Activated T-cell treated with anti-CD3 and anti-CD28 coated beads, Interleukin-2, amount 50 U/mL, for 4 hours (primary cell): ENCODE measurements around the gene KCNJ6. TPM values are rescaled to one million over a fixed set of nuclear protein-coding genes. Genes with fewer than 3 reads are reported as not detected.
"Not testable (repeated sequence)": the region's sequence is repeated elsewhere in the genome, so short reads cannot be mapped to it uniquely, and the experiment has no call there.

Source experiments
- ATAC-seq, 2 donors: fragments of 200-7000 bp; cut with Tn5 transposase; one replicate each; pipeline ENCODE4 v1.10.0; 2021
- DNase-seq: peaks from one replicate; pipeline ENCODE4 v3.0.0-alpha.2; 2020
- H3K27me3 Mint-ChIP-seq: one replicate; pipeline ENCODE4 v1.8.0; 2021; ENCODE audit warnings: low read depth, mixed read lengths
- H3K36me3 Mint-ChIP-seq: one replicate; pipeline ENCODE4 v1.8.0; 2022; ENCODE audit warnings: mixed read lengths; ENCODE audit not compliant: insufficient read depth
- H3K4me1 Mint-ChIP-seq: one replicate; pipeline ENCODE4 v1.8.0; 2021; ENCODE audit warnings: low read depth, mixed read lengths
- H3K4me3 Mint-ChIP-seq: one replicate; pipeline ENCODE4 v1.8.0; 2021; ENCODE audit warnings: mild to moderate bottlenecking, moderate library complexity, mixed read lengths
- H3K9me3 Mint-ChIP-seq: one replicate; pipeline ENCODE4 v1.8.0; 2021; ENCODE audit warnings: mixed read lengths
- total RNA-seq, 3 donors: library from RNA; stranded (reverse); gene quantifications; one replicate each; pipeline ENCODE4 v1.2.1, GENCODE V29; 2021

KCNJ6 gene
- total RNA-seq, 3 donors from 2014 or later: not detected

DNA sequence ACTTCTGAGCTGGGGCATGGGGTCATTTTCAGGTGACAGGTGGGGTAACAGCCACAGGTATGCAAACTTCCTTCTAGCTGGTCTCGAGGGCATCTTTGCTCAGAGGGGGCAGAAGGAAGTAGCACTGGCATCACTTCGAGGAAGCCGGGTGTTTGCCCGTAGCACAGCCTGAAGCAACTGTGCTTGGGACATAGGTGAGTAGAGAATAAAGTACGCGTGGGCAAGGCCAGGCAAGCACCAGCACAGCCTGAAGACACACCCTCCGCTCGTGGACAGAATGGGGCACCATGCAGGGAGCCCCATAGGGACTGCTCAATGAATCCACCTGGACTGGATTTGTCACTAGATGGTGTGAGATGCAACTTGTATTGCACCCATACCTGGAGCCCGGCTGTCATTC, 167.1 kb downstream of the KCNJ6 start:
- Mint-ChIP-seq H3K4me1 (no peaks in the 10 kb centered on the region), H3K9me3 (no peaks in the 10 kb centered on the region), H3K36me3 (no peaks in the 10 kb centered on the region), H3K4me3 (no peak overlapping the region), H3K27me3 (peaks cover 14% of the 10 kb centered on the region)
- no peak for DNase-seq
- ATAC-seq: no peak

DNA sequence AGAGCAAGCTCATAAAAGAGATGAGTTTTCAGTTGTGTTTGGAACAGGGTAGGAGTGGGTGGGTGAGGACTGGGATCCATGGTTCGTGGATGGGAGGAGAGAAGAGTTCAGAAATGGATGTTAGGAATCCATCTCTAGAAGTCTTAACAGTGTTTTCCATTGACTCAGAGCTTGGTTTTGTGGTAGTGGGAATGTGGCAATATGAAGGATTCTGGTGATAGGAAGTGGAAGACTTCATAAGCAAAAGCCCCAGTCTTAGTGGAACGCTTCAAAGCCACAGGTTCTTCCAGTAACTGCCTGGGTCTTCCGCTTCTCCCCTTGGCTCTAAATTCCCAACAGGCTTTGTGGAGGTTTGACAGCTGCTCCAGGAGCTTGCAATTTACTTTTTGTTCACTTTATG, 167.9 kb downstream of the KCNJ6 start:
- Mint-ChIP-seq H3K4me3 (no peak overlapping the region), H3K27me3 (peaks cover 14% of the 10 kb centered on the region), H3K36me3 (no peaks in the 10 kb centered on the region), H3K9me3 (no peaks in the 10 kb centered on the region), H3K4me1 (no peaks in the 10 kb centered on the region)
- no peak for DNase-seq
- ATAC-seq: no peak

- no peak overlapping the region for H3K4me3 Mint-ChIP-seq
- DNase-seq (no peak), ATAC-seq (no peak)
- H3K27me3 Mint-ChIP-seq: peaks cover 16% of the 10 kb centered on the region
- no peaks in the 10 kb centered on the region for H3K9me3 Mint-ChIP-seq
- H3K4me1 Mint-ChIP-seq: no peaks in the 10 kb centered on the region
- H3K36me3 Mint-ChIP-seq: no peaks in the 10 kb centered on the region
These were observed 169.4 kb downstream of the KCNJ6 start for GRCh38 chr21:37746849-37747248.

DNA sequence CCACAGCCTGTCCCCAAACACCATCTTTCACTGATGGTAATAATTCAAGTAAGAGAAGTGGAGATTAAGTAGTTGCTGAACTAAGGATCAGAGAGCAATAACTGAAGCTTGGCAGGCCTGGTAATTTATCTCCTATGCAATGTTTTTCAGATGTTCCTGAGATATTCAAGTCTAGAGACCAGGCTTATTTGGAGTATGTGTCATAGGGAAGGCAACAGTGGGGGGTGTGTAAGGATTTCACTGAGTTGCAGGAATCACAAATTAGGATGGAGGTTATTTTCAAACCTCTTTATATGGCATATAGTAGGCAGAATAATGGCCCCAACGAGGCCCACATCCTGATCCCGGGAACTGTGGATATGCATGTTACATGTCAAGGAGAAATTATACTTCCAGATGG, 171.7 kb downstream of the KCNJ6 start:
- ATAC-seq (no peak), DNase-seq (no peak)
- H3K9me3 Mint-ChIP-seq: no peaks in the 10 kb centered on the region
- H3K4me3 Mint-ChIP-seq: no peak overlapping the region
- H3K4me1 Mint-ChIP-seq: no peaks in the 10 kb centered on the region
- no peaks in the 10 kb centered on the region for H3K36me3 Mint-ChIP-seq
- H3K27me3 Mint-ChIP-seq: peaks cover 14% of the 10 kb centered on the region

DNA sequence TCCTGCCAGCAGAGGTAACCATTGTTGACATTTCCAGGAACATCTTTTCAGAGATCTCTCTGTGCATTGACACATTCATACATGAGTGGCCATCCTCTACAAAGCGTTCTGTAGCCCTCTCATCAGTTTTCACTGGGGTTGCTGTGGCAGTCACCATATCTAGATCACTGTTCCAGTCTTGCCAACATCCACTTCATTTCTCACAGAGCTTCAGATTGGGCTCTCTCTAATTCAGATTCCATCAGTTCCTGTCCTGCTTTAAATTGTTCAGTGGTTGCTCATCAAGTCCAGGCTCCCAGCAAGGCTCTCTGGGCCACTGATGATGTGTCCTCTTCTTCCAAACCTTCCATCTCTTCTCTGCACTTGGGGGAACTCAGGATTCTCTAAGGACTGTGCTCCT, 173.7 kb downstream of the KCNJ6 start:
- Mint-ChIP-seq H3K36me3 (no peaks in the 10 kb centered on the region), H3K4me1 (no peaks in the 10 kb centered on the region), H3K27me3 (peaks cover 12% of the 10 kb centered on the region), H3K9me3 (no peaks in the 10 kb centered on the region), H3K4me3 (no peak overlapping the region)
- ATAC-seq (no peak), DNase-seq (no peak)

DNA sequence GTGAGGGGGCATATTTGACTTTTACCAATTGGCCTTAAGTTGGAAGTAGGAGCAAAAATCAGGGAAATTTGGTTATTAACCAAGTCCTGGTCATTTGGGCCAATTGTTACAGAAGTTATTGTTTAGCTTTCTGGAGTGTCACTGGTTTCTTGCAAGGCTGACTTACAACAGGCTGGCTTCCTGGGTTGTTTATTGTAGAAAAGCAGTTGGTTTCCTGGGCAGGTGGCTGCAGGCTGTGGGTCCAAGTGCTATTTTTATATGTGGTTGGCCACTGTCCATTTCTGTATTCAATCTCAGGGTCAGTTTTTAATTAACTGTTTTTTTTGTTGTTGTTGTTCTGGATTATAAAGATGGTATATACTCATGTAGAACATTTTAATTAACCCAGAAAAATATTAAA, 174.1 kb downstream of the KCNJ6 start:
- DNase-seq (no peak), ATAC-seq (no peak)
- H3K4me3 Mint-ChIP-seq: no peak overlapping the region
- H3K9me3 Mint-ChIP-seq: no peaks in the 10 kb centered on the region
- peaks cover 10% of the 10 kb centered on the region for H3K27me3 Mint-ChIP-seq
- H3K36me3 Mint-ChIP-seq: no peaks in the 10 kb centered on the region
- H3K4me1 Mint-ChIP-seq: no peaks in the 10 kb centered on the region

DNA sequence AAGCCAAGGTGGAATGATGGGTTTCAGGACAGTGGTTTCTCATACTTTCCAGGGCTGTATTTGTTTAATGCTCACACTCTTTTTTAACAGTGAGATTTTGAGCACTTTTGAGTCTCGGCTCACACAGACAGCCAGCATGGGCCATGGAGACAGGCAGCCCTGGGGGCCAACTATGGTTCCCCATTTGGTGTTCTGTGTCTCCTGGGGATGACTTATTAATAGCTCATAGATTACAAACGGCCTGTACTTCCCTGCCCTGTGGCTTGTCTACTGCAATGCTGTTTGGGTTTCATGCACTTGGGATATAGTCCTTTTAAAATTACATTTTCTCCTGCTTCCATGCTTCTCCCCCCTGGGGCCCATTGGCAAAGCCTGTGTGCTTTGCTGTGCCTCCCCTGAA, 178.3 kb downstream of the KCNJ6 start:
- no peaks in the 10 kb centered on the region for H3K9me3 Mint-ChIP-seq
- no peak for DNase-seq
- H3K36me3 Mint-ChIP-seq: no peaks in the 10 kb centered on the region
- H3K27me3 Mint-ChIP-seq: peaks cover 10% of the 10 kb centered on the region
- H3K4me3 Mint-ChIP-seq: no peak overlapping the region
- ATAC-seq: no peak
- H3K4me1 Mint-ChIP-seq: no peaks in the 10 kb centered on the region

GRCh38 chr21:37737507-37737906, 178.8 kb downstream of the KCNJ6 start:
- ATAC-seq (no peak), DNase-seq (no peak)
- peaks cover 7% of the 10 kb centered on the region for H3K27me3 Mint-ChIP-seq
- H3K4me1 Mint-ChIP-seq: no peaks in the 10 kb centered on the region
- no peaks in the 10 kb centered on the region for H3K9me3 Mint-ChIP-seq
- H3K36me3 Mint-ChIP-seq: no peaks in the 10 kb centered on the region
- H3K4me3 Mint-ChIP-seq: no peak overlapping the region

DNA sequence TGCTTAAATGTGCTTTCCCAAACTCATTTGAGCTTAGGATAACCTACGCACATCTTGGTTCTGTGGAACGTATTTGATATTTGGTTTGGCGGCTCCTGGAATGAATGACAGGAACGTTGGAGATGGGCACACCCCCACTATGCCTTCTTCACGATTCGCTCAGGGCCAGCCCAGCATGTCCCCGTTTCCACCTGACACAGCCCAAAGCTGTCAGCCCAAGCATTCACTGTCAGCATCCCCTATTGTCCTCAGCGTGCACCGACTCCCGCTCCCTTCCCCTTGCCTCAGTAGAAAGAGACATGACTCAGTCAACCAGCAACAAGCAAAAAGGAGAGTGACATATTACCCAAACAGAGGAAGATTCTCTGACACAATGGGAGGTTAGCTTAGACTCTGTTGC, 181.4 kb downstream of the KCNJ6 start:
- no peaks in the 10 kb centered on the region for H3K36me3 Mint-ChIP-seq

DNA sequence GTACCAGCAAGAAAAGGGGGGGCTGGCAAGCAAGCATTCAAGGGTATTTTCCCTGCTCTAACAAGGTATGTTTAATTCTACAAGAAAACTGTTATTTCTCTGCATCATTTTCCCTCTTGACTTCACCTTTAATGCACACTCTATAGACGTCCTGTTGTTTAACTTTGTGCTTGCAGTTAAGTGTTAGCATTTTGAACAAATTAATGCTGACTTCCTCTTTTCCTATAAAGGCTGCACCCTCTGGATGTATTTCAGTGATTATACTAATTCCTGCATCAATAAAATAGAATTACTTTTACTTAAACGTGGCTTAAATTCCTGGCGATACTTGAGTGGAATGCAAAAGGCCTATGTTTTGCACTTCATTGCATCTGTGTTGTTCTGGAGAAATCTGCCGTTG, 183.3 kb downstream of the KCNJ6 start:
- Mint-ChIP-seq H3K36me3 (no peaks in the 10 kb centered on the region), H3K27me3 (peaks cover 13% of the 10 kb centered on the region), H3K4me3 (no peak overlapping the region), H3K9me3 (no peaks in the 10 kb centered on the region), H3K4me1 (no peaks in the 10 kb centered on the region)
- ATAC-seq (no peak), DNase-seq (no peak)

More for the DNA sequence above, 181.4 kb downstream of the KCNJ6 start:
- DNase-seq: no peak
- Mint-ChIP-seq H3K27me3 (peaks cover 12% of the 10 kb centered on the region), H3K4me1 (no peaks in the 10 kb centered on the region), H3K4me3 (no peak overlapping the region), H3K9me3 (no peaks in the 10 kb centered on the region)
- no peak for ATAC-seq

DNA sequence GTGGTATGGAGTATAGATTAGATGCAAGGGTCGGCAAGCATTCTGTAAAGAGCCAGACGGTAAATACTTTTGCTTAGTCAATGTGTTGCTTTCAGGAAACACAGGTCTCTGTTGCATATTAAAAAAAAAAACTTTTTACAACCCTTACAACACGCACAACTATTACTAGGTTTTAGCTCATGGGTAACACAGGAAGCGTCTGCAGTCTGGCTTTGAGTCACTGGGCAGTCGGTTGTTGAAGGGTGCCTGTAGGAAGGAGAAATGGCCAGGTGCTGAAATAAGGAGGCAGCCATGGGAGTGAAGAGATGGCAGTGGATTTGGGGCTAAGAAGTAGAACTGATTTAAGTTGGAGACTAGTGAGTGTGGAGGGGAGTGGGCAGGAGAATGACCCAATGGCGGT, 192.1 kb downstream of the KCNJ6 start:
- Mint-ChIP-seq H3K9me3 (no peaks in the 10 kb centered on the region), H3K4me3 (no peak overlapping the region), H3K27me3 (peaks cover 21% of the 10 kb centered on the region), H3K36me3 (no peaks in the 10 kb centered on the region), H3K4me1 (no peaks in the 10 kb centered on the region)
- DNase-seq: no peak
- no peak for ATAC-seq

DNA sequence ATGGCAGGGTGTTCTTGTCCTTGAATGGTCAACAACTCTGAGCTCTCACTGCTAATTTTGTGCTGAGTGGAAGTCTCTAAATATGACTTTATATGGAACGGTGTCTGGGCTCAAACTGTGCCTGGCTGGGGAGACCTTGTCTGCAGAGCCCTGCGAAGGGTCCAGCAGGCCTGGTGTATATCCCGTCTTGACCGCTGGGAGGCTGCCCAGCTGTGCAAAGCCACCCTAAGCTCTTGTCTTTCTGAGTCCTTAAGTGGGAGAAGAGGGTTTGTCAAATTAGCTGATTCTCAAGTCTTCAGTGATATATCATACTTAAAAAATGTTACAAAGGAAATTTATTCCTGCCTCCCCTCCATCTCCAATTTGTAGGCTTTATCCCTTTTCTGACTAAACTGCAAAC, 198.7 kb downstream of the KCNJ6 start:
- no peaks in the 10 kb centered on the region for H3K36me3 Mint-ChIP-seq
- no peak overlapping the region for H3K4me3 Mint-ChIP-seq
- no peak for ATAC-seq
- no peaks in the 10 kb centered on the region for H3K4me1 Mint-ChIP-seq
- H3K27me3 Mint-ChIP-seq: peaks cover 18% of the 10 kb centered on the region
- H3K9me3 Mint-ChIP-seq: no peaks in the 10 kb centered on the region
- no peak for DNase-seq

- not testable (repeated sequence) for ATAC-seq, H3K36me3 Mint-ChIP-seq, DNase-seq, H3K4me1 Mint-ChIP-seq, H3K4me3 Mint-ChIP-seq, H3K9me3 Mint-ChIP-seq
- H3K27me3 Mint-ChIP-seq: peaks cover 18% of the 10 kb centered on the region
These were observed 203.7 kb downstream of the KCNJ6 start for GRCh38 chr21:37712569-37712934.

- H3K36me3 Mint-ChIP-seq: no peaks in the 10 kb centered on the region
- H3K4me3 Mint-ChIP-seq: no peak overlapping the region
- H3K9me3 Mint-ChIP-seq: no peaks in the 10 kb centered on the region
- DNase-seq (no peak), ATAC-seq (peak; percentile 46 to 60)
- peaks cover 18% of the 10 kb centered on the region for H3K27me3 Mint-ChIP-seq
- H3K4me1 Mint-ChIP-seq: no peaks in the 10 kb centered on the region
These were observed 204.3 kb downstream of the KCNJ6 start for GRCh38 chr21:37711836-37712568.

DNA sequence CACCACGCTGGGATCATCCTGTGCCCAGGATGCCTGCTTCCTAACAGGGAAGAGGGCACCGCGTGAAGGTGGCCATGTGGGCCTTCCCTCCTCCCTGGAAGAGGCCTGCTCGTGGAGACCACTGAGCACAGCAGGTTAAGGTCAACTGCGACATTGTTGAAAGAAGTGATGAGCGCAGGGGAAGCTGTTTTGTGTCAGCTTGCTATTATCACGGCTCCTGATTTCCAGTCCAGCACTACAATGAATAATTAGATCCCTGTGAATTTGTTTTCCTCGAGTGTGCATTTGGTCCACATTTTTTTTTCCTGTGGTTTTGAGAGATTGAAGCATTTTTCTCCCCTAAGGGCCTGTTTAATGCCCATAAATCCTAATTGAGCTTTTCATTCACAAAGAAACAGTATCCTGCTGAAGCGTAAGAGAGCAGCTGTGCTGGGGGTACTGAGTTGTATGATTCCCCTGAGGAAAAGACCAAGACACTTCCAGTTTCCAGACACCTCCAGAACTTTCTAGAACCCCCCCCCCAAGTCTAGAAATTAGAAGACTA, 204.9 kb downstream of the KCNJ6 start:
- no peak for ATAC-seq
- H3K4me1 Mint-ChIP-seq: no peaks in the 10 kb centered on the region
- H3K4me3 Mint-ChIP-seq: no peak overlapping the region
- no peaks in the 10 kb centered on the region for H3K9me3 Mint-ChIP-seq
- H3K36me3 Mint-ChIP-seq: no peaks in the 10 kb centered on the region
- peaks cover 18% of the 10 kb centered on the region for H3K27me3 Mint-ChIP-seq
- DNase-seq: no peak
